SH-SY5Y (cell line): ENCODE results near the gene EGFLAM.

Experiments
- GATA2 ChIP-seq: IDR thresholded peaks from 2 replicates; pipeline ENCODE4 v1.6.1; 2011; ENCODE audit warnings: mild to moderate bottlenecking, low read depth, low read length
- GATA3 ChIP-seq: IDR thresholded peaks from 2 replicates; pipeline ENCODE4 v1.6.1; 2011; ENCODE audit warnings: low read depth, mild to moderate bottlenecking, low read length, moderate library complexity

- TF ChIP-seq GATA2: no peak
- no peak for TF ChIP-seq GATA3
Observed at GRCh38 chr5:38226091-38226490, 32.3 kb upstream of the EGFLAM start.
